MG63 (cell line): ENCODE results near the gene LRRIQ4. TPM values are rescaled to one million over a fixed set of nuclear protein-coding genes. Genes with fewer than 3 reads are reported as not detected.
A peak's percentile ranks its signal among the peaks of the same experiment; 100 is the strongest.

Experiments used
- DNase-seq: peaks from one replicate; pipeline ENCODE4 v3.0.0-alpha.2; 2020
- H3K27me3 ChIP-seq: fragments of 250-450 bp; sonication (Bioruptor Pico); 2 replicates; pipeline ENCODE4 v1.5.1; 2020; ENCODE audit warnings: mild to moderate bottlenecking, moderate library complexity
- H3K36me3 ChIP-seq: fragments of 250-450 bp; sonication (Bioruptor Pico); 2 replicates; pipeline ENCODE4 v1.5.1; 2020; ENCODE audit warnings: mild to moderate bottlenecking, moderate library complexity
- H3K4me3 ChIP-seq: fragments of 250-450 bp; sonication (Bioruptor Pico); 2 replicates; pipeline ENCODE4 v1.5.1; 2020; ENCODE audit warnings: mild to moderate bottlenecking, moderate library complexity
- H3K9me3 ChIP-seq: fragments of 250-450 bp; sonication (Bioruptor Pico); 2 replicates; pipeline ENCODE4 v1.5.1; 2020; ENCODE audit warnings: mild to moderate bottlenecking, moderate library complexity
- total RNA-seq: library from RNA; depleted of rRNA; stranded (reverse); fragments of >200 nt; shearing (Covaris generic); gene quantifications from 2 replicates; pipeline ENCODE4 v1.2.3, GENCODE V29; 2014; ENCODE audit warnings: low replicate concordance; rRNA removed

LRRIQ4 gene
- total RNA-seq, 1 experiment from 2014 or later: not detected

DNA sequence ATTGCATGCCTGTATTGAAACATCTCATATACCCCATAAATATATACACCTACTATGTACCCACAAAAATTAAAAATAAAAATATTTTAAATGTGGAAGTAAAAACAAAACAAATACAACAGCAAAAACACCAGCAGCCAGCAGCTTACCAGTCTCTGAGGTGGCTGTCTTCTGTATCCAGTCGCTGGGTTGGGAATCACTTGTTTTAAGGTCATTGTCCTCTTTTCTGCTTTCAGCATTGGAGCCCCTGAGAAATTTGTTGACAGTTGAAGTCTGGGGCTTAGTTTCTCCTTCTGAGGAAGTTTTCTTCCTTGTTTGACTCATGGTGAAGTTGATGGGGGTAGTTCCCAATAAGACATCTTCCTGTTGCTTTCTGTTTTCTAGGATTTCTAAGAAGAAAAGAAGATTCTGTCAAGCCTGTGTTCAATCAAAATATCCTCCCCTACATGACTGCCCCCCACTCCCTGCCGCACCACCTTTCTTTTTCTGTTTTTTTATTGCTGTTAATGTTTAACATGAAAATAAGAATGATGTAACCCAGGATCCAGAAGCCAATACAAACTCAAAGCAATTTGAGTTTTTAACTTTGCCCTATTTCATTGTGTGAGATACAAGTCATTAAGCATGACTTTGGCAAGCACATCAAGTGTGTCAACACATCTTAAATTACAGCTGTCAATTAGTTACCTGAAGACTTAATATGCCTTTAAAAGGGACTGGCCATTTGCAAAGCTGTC is 57.0 kb downstream of the LRRIQ4 start, which contains the start of gene LRRC31:
Gene LRRC31 (minus strand): TSS at position 452 of the 737 bp plus-strand sequence. CDS start 128 bp downstream, at position 324.
- Histone ChIP-seq H3K9me3 (no peaks in the 10 kb centered on the region), H3K4me3 (no peak within 1 kb of the TSS), H3K36me3 (no peaks in the 10 kb centered on the region), H3K27me3 (no peaks in the 10 kb centered on the region; the same call in 1 of the 2 replicates)
- no peak for DNase-seq

DNA sequence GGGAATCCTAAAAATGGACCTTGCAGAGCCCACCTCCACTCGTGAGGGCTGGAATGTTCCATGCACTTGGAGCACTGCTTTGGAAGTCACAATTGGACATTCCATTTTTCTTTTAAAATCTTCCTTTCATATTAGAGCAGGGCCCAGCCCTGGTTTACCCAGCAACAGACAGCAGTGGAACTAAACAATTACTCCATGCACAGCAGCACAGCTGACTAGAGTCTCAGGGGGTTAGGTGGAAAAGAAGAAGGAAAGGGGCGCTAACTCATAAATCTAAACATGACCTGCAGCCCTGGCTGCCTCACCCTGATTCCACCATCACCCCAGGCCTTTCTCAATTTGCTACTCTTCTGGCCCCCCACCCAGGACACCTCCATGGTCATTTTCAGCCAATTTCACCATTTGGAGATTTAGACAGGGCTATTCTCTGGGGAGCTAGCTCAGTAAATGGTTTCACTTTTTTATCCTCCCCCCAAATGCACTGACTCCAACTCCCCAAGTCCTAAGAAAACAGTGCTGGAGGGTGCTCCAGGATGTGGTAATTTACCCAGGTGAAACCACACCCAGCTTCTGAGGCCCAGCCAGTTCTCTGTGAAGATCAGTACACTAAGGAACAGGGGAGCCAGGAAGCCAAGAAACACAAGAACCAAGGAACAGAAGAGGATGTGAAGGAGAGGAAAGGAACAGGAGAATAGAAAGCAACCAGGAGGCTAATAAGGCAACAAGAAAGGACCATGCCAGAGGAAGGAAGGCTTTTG is 58.6 kb downstream of the LRRIQ4 start:
- H3K9me3 ChIP-seq: no peaks in the 10 kb centered on the region
- no peaks in the 10 kb centered on the region; the same call in 1 of the 2 replicates for H3K27me3 ChIP-seq
- H3K4me3 ChIP-seq: no peak overlapping the region
- no peak for DNase-seq
- no peaks in the 10 kb centered on the region for H3K36me3 ChIP-seq

DNA sequence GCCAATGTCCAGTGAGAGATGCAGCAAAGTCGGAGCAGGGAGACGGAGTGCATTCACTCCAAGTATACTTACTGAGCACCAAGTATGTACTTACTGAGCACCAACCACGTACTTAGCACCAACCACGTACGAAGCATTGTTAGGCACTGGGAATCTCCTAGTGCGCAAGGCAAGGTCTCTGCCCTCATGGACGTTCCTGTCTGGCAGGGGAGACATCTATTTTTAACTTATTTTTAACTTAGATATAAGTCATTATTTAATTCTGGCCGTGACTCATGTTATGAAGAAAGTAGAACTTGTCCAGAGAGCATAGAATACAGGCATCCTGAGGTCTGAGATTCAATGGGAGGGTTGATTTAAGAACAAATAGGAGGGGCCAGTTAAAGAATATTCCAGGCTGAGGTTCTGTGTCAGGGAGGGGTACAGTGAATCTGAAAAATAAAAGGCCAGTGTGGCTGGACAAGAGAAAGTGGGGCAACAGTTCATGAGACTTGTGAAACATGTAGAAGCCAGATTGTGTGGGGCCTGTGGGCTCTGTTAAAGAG is 66.4 kb downstream of the LRRIQ4 start:
- Histone ChIP-seq H3K36me3 (no peaks in the 10 kb centered on the region), H3K4me3 (no peak overlapping the region), H3K27me3 (no peaks in the 10 kb centered on the region), H3K9me3 (no peaks in the 10 kb centered on the region)
- DNase-seq: no peak

DNA sequence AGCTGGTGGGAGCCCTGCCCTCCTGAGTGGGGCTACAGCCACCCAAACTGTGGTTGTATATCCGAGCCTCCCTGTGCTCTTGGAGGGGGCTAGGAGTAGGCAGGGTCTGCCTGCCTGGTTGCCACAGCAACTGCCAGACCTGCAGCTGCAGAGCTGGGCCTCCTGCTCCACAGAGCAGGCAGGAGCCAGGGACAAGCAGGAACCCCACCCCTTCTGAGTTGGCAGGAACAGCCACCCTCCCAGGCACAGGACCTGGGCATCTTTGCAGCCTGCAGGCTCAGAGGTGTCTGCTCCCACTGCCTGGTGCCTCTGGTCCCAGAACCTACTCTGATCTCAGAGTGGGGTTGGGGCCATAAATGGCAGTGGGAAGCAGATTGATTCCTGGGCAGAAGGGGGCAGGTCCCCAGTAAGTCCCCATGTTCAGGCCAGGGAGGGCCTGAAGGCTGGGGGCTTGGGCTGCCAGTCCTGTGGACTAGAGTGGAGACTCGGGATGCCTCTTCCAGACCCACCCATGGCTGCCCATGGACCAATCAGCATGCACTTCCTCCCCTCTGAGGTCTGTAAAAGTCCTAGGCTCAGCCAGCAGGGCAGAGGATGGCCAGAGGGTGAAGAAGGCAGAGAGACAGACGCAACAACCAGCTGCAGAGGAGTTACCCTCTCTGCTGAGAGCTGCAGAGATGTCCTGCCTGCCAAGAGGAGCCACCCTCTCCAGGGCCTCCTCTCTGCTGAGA is 67.3 kb downstream of the LRRIQ4 start:
- Histone ChIP-seq H3K4me3 (no peak overlapping the region), H3K27me3 (no peaks in the 10 kb centered on the region), H3K9me3 (no peaks in the 10 kb centered on the region), H3K36me3 (no peaks in the 10 kb centered on the region)
- DNase-seq: no peak

DNA sequence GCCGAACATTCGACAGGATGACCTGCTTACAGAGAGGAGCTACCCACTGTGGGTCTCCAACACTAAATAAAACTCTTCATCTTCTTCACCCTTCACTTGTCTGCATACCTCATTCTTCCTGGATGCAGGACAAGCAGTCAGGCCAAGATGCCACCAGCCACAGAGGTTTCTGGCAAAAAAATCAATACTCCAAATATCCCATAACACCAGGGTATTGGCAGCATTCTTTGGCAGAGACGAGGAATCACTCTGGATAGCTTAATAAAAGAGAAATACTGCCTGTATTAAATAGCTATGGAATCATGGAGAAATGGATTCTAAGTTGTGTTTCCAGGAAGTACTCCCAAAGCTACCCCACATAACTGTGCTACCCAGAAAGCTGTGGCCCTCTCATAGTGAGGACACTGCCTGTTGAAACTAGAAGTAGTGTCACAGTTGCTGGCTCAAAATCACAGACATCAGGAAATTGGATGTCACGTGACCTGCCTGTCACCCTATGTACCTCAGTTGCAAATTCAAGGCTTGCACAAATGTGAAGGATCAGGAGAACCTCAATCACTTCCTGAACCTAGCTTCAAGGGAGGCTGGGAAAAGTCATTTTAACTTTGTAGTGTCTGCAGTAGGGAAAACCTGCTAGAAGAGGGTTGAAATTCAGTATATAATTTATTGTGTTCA is 68.0 kb downstream of the LRRIQ4 start:
- H3K4me3 ChIP-seq: no peak overlapping the region
- no peak for DNase-seq

DNA sequence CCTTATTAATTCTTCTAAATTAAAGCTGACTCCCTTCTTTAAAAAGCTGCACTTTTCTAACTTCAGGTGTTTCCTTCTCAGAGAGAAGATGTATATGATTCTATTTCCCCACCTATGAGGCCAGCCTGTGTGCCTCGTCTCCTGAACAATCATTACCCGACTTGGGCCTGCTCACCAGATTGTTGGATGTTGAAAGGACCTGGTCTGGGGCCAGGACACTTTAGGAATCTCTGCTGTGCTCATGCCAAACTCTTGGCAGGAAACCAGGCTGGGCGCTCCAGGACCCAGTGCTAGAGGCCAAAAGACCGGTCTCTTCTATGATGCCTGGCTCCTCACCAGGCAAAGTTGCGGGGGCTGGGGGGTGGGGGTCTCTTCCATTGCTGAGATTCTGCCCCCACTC is 74.0 kb downstream of the LRRIQ4 start:
- Histone ChIP-seq H3K4me3 (no peak overlapping the region), H3K27me3 (no peaks in the 10 kb centered on the region), H3K9me3 (no peaks in the 10 kb centered on the region), H3K36me3 (no peaks in the 10 kb centered on the region)
- peak; percentile 92 for DNase-seq

More for the DNA sequence above, 68.0 kb downstream of the LRRIQ4 start:
- Histone ChIP-seq H3K27me3 (no peaks in the 10 kb centered on the region), H3K36me3 (no peaks in the 10 kb centered on the region), H3K9me3 (no peaks in the 10 kb centered on the region)

Other genes starting within 250 kb of the LRRIQ4 start
- 1.2 and 1.4 TPM in 2 replicates for gene MECOM, start 149.2 kb upstream of the LRRIQ4 start, total RNA-seq
- 149 and 154 TPM in 2 replicates for gene TERC, start 47.8 kb upstream of the LRRIQ4 start, total RNA-seq
- gene ACTRT3, start 43.3 kb upstream of the LRRIQ4 start, total RNA-seq: 4.3 and 6.0 TPM in 2 replicates
- gene MYNN, start 39.5 kb upstream of the LRRIQ4 start, total RNA-seq: 22.9 and 33.0 TPM in 2 replicates
- 3.9 and 12.2 TPM in 2 replicates for gene LRRC34, start within 50 bp of the LRRIQ4 start, total RNA-seq
- gene LRRC31, start 57.1 kb downstream of the LRRIQ4 start, total RNA-seq: not detected in 2 replicates
- not detected in 2 replicates for gene SAMD7, start 98.7 kb downstream of the LRRIQ4 start, total RNA-seq
- 12.2 and 28.1 TPM in 2 replicates for gene SEC62, start 153.9 kb downstream of the LRRIQ4 start, total RNA-seq
- gene GPR160, start 225.1 kb downstream of the LRRIQ4 start, total RNA-seq: 1.3 and 4.3 TPM in 2 replicates